Measurements from ENCODE around the gene SPN. TPM values are rescaled to one million over a fixed set of nuclear protein-coding genes. Genes with fewer than 3 reads are reported as not detected.
A peak's percentile ranks its signal among the peaks of the same experiment; 100 is the strongest.
"Not testable (repeated sequence)": the region's sequence is repeated elsewhere in the genome, so short reads cannot be mapped to it uniquely, and the experiment has no call there.

The SPN gene, protein sequence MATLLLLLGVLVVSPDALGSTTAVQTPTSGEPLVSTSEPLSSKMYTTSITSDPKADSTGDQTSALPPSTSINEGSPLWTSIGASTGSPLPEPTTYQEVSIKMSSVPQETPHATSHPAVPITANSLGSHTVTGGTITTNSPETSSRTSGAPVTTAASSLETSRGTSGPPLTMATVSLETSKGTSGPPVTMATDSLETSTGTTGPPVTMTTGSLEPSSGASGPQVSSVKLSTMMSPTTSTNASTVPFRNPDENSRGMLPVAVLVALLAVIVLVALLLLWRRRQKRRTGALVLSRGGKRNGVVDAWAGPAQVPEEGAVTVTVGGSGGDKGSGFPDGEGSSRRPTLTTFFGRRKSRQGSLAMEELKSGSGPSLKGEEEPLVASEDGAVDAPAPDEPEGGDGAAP
- total RNA-seq (48.7 TPM), polyA plus RNA-seq (49.3 TPM)
- long read RNA-seq, donor 1, transcript SPN-204 (1 exons, 2,077 nt) = major isoform, 14 of 26 reads
- long read RNA-seq, donor 1, partial matches to known transcripts = 9 of 26 reads
- long read RNA-seq, donor 1, other reads (novel, unspliced or antisense) = 0 of 26 reads
- long read RNA-seq, donor 2 = 0 reads
- long read RNA-seq, donor 3, transcript SPN-204 (1 exons, 2,077 nt) = major isoform, 52 of 70 reads
- long read RNA-seq, donor 3, transcript SPN-203 (2 exons, 1,197 nt) = minor isoform, 16 of 70 reads
- long read RNA-seq, donor 3, partial matches to known transcripts = 0 of 70 reads
- long read RNA-seq, donor 3, other reads (novel, unspliced or antisense) = 0 of 70 reads
- long read RNA-seq, donor 4, transcript SPN-203 (2 exons, 1,197 nt) = minor isoform, 16 of 105 reads
- long read RNA-seq, donor 4, transcript SPN-204 (1 exons, 2,077 nt) = major isoform, 88 of 105 reads
- long read RNA-seq, donor 4, partial matches to known transcripts = 0 of 105 reads
- long read RNA-seq, donor 4, other reads (novel, unspliced or antisense) = 0 of 105 reads
- long read RNA-seq, donor 5, transcript SPN-203 (2 exons, 1,197 nt) = minor isoform, 23 of 106 reads
- long read RNA-seq, donor 5, transcript SPN-204 (1 exons, 2,077 nt) = major isoform, 82 of 106 reads
- long read RNA-seq, donor 5, partial matches to known transcripts = 0 of 106 reads
- long read RNA-seq, donor 5, other reads (novel, unspliced or antisense) = 0 of 106 reads
- long read RNA-seq, donor 6, transcript SPN-204 (1 exons, 2,077 nt) = major isoform, 45 of 54 reads
- long read RNA-seq, donor 6, transcript SPN-203 (2 exons, 1,197 nt) = minor isoform, 7 of 54 reads
- long read RNA-seq, donor 6, partial matches to known transcripts = 0 of 54 reads
- long read RNA-seq, donor 6, other reads (novel, unspliced or antisense) = 0 of 54 reads
- long read RNA-seq, donor 7, transcript SPN-204 (1 exons, 2,077 nt) = major isoform, 55 of 68 reads
- long read RNA-seq, donor 7, transcript SPN-203 (2 exons, 1,197 nt) = minor isoform, 10 of 68 reads
- long read RNA-seq, donor 7, partial matches to known transcripts = 0 of 68 reads
- long read RNA-seq, donor 7, other reads (novel, unspliced or antisense) = 0 of 68 reads
- long read RNA-seq, donor 8, transcript SPN-204 (1 exons, 2,077 nt) = major isoform, 22 of 32 reads
- long read RNA-seq, donor 8, transcript SPN-203 (2 exons, 1,197 nt) = minor isoform, 9 of 32 reads
- long read RNA-seq, donor 8, partial matches to known transcripts = 0 of 32 reads
- long read RNA-seq, donor 8, other reads (novel, unspliced or antisense) = 0 of 32 reads
- long read RNA-seq, donor 9, transcript SPN-203 (2 exons, 1,197 nt) = minor isoform, 9 of 58 reads
- long read RNA-seq, donor 9, transcript SPN-204 (1 exons, 2,077 nt) = major isoform, 49 of 58 reads
- long read RNA-seq, donor 9, partial matches to known transcripts = 0 of 58 reads
- long read RNA-seq, donor 9, other reads (novel, unspliced or antisense) = 0 of 58 reads
- long read RNA-seq, donor 10, transcript SPN-203 (2 exons, 1,197 nt) = minor isoform, 22 of 78 reads
- long read RNA-seq, donor 10, transcript SPN-204 (1 exons, 2,077 nt) = major isoform, 56 of 78 reads
- long read RNA-seq, donor 10, partial matches to known transcripts = 0 of 78 reads
- long read RNA-seq, donor 10, other reads (novel, unspliced or antisense) = 0 of 78 reads

DNA sequence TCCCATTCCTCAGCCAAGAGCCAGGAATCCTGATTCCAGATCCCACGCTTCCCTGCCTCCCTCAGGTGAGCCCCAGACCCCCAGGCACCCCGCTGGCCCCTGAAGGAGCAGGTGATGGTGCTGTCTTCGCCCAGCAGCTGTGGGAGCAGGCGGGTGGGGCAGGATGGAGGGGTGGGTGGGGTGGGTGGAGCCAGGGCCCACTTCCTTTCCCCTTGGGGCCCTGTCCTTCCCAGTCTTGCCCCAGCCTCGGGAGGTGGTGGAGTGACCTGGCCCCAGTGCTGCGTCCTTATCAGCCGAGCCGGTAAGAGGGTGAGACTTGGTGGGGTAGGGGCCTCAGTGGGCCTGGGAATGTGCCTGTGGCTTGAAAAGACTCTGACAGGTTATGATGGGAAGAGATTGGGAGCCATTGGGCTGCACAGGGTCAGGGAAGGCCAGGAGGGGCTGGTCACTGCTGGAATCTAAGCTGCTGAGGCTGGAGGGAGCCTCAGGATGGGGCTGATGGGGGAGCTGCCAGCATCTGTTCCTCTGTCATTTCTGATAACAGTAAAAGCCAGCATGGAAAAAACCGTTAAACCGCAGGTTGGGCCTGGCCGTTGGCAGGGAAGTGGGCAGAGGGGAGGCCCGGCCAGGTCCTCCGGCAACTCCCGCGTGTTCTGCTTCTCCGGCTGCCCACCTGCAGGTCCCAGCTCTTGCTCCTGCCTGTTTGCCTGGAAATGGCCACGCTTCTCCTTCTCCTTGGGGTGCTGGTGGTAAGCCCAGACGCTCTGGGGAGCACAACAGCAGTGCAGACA, at the start of gene SPN:
TSS of gene SPN (plus strand) at position 232 of the 791 bp plus-strand sequence. CDS start at position 714, 482 bp downstream.
- peak in 6 of 9 donors; percentile 41 to 81 (median 66) for DNase-seq (ENCODE audit: low read depth in 6 of 9, low spot score in 9 of 9)
- Histone ChIP-seq H3K4me1 (ENCODE audit: control insufficient read depth in 2 of 2, insufficient read depth in 2 of 2, low read length in 2 of 2) (peaks cover 26 to 55% of the 10 kb centered on the region in 2 donors), H3K36me3 (ENCODE audit: control insufficient read depth in 2 of 2, insufficient read depth in 2 of 2, low read length in 1 of 2) (peaks cover 7 to 29% of the 10 kb centered on the region in 2 donors), H3K27ac (ENCODE audit: low read depth in 1 of 2, low read length in 1 of 2) (peak within 1 kb of the TSS; percentile 96 to 97), H3K27me3 (ENCODE audit: control insufficient read depth in 2 of 2, insufficient read depth in 1 of 2, low read length in 1 of 2) (no peaks in the 10 kb centered on the region), H3K4me3 (ENCODE audit: low read length in 2 of 2) (peak within 1 kb of the TSS; percentile 96 to 97), H3K9me3 (ENCODE audit: control insufficient read depth in 2 of 2, insufficient read depth in 1 of 2, low read length in 1 of 2) (peaks cover 0 to 4% of the 10 kb centered on the region in 2 donors)
- WGBS = 7% methylated on average over 18 of the region's 18 CpGs

DNA sequence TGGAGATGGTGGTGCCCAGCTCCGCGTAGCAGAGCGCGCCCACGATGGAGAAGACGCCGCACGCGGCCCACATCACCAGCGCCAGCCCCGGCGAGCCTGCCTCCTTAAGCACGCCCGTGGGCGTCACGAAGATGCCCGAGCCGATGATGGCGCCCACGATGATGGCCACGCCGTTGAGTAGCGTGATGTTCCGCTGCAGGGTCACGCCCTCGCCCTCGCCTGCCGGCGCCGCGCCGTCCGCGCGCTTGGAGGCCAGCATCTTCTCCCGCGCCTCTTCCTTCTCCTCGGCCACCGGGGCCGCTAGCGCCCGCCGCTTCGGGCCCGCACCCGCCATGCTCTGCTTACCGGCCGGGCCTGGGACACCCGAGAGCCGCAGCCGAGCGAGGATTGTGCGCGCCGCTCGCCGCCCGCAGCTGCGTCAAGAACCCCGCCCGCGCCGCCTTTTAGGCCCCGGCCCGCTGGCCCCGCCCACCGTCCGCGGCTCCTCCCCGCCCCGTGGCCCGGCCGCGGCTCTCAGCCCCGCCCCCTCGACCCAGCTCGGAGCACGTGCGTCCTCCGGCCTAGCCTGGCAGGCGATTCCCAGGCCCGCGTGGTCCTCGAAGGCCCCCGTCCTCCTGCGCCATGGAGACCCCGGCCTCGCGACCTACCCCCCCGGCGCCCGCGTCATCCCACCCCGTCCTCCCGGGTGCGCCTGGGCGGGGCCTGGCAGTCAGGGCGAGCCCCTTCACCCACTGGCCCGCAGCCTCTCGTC, 49.6 kb upstream of the SPN start:
- peak overlapping the region; percentile 53 to 59 for H3K4me3 ChIP-seq (ENCODE audit: low read length in 2 of 2)
- DNase-seq (ENCODE audit: low read depth in 6 of 9, low spot score in 9 of 9) = peak in 7 of 9 donors; percentile 69 to 89 (median 75)
- WGBS = 6% methylated on average over 95 of the region's 100 CpGs

DNA sequence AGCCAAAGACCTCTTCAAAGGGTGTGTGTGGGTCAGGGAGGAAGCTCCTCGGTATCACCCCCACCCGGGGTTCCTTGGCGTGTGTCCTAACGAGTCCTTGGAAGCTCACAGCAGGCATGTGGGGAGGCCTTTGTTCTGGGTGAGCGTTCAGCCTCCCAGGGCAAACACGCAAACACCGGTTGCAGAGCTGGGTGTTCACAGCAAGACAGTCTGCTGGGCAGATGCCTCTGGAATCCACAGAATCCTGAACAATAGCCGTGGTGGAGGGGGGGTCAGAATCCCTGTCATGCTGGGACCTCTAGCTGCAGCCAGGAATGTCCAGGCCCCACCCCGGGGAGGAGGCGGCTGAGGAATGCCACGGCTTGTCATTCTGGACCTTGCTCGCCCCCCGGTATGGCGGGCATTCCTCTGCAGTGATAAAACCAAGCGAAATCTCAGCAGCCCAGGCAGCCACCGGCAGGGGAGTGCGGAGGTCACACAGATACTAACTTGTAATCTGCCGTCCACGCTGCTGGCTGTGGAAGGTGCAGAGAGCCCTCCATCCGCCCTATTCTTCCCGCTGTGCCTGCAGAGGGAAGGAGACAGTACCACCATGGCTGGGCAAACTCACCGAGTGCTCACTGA, 48.2 kb upstream of the SPN start:
- WGBS = 93% methylated on average over 22 of the region's 22 CpGs
- not testable (repeated sequence) for DNase-seq (ENCODE audit: low read depth in 6 of 9, low spot score in 9 of 9)

More for the DNA sequence above, 49.6 kb upstream of the SPN start:
- H3K27ac ChIP-seq (ENCODE audit: low read depth in 1 of 2, low read length in 1 of 2); H3K27me3 ChIP-seq (ENCODE audit: control insufficient read depth in 2 of 2, insufficient read depth in 1 of 2, low read length in 1 of 2); H3K9me3 ChIP-seq (ENCODE audit: control insufficient read depth in 2 of 2, insufficient read depth in 1 of 2, low read length in 1 of 2); H3K36me3 ChIP-seq (ENCODE audit: control insufficient read depth in 2 of 2, insufficient read depth in 2 of 2, low read length in 1 of 2): not testable (repeated sequence)
- H3K4me1 ChIP-seq (ENCODE audit: control insufficient read depth in 2 of 2, insufficient read depth in 2 of 2, low read length in 2 of 2) = peaks cover 3 to 12% of the 10 kb centered on the region in 2 donors

DNA sequence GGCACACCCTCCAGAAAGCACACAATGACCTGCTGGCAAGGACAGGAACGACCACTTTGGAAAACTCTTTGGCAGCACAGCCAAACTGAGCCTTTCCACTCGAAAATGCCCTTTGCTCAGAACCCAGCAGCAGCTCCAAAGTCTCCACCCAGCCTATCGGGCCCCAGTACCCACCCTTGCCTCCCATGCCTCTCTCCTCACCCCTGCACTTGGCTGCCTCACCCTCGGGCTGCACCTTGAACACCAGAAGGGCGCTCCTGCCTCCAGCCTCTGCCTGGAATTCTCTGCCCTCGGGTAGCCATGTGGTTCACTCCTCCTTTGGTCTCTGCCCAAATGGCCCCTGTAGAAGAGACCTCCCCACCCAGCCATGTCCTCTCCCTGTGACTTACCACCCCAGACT, 46.9 kb upstream of the SPN start:
- H3K4me3 ChIP-seq (ENCODE audit: low read length in 2 of 2); H3K9me3 ChIP-seq (ENCODE audit: control insufficient read depth in 2 of 2, insufficient read depth in 1 of 2, low read length in 1 of 2); H3K36me3 ChIP-seq (ENCODE audit: control insufficient read depth in 2 of 2, insufficient read depth in 2 of 2, low read length in 1 of 2); DNase-seq (ENCODE audit: low read depth in 6 of 9, low spot score in 9 of 9); H3K27me3 ChIP-seq (ENCODE audit: control insufficient read depth in 2 of 2, insufficient read depth in 1 of 2, low read length in 1 of 2); H3K27ac ChIP-seq (ENCODE audit: low read depth in 1 of 2, low read length in 1 of 2): not testable (repeated sequence)
- WGBS = 98% methylated on average over 5 of the region's 6 CpGs
- H3K4me1 ChIP-seq (ENCODE audit: control insufficient read depth in 2 of 2, insufficient read depth in 2 of 2, low read length in 2 of 2) = peaks cover 3 to 11% of the 10 kb centered on the region in 2 donors

More for the DNA sequence above, 48.2 kb upstream of the SPN start:
- not testable (repeated sequence) for H3K9me3 ChIP-seq (ENCODE audit: control insufficient read depth in 2 of 2, insufficient read depth in 1 of 2, low read length in 1 of 2); H3K4me3 ChIP-seq (ENCODE audit: low read length in 2 of 2); H3K36me3 ChIP-seq (ENCODE audit: control insufficient read depth in 2 of 2, insufficient read depth in 2 of 2, low read length in 1 of 2); H3K27ac ChIP-seq (ENCODE audit: low read depth in 1 of 2, low read length in 1 of 2); H3K27me3 ChIP-seq (ENCODE audit: control insufficient read depth in 2 of 2, insufficient read depth in 1 of 2, low read length in 1 of 2)
- H3K4me1 ChIP-seq (ENCODE audit: control insufficient read depth in 2 of 2, insufficient read depth in 2 of 2, low read length in 2 of 2) = peaks cover 3 to 12% of the 10 kb centered on the region in 2 donors

DNA sequence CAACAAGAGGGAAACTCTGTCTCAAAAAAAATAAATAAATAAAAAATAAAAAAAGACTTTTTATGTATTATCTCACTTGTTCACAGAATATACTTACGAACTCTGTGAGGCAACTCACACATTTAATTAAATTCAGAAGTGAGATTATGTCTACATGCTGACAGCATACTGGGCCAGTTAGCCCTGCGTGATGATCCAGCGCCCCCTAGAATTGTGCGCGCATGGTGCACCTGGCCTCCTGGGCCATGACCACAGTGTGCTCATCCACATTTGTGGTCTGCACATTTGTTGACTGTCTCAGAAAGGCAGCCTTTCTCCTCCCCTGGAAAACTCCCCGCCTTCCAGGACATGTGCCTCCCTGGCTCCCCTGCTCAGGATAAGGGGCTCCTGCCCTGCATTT, 42.5 kb upstream of the SPN start:
- WGBS = 90% methylated on average over 5 of the region's 6 CpGs
- H3K4me3 ChIP-seq (ENCODE audit: low read length in 2 of 2); H3K4me1 ChIP-seq (ENCODE audit: control insufficient read depth in 2 of 2, insufficient read depth in 2 of 2, low read length in 2 of 2); H3K36me3 ChIP-seq (ENCODE audit: control insufficient read depth in 2 of 2, insufficient read depth in 2 of 2, low read length in 1 of 2); H3K9me3 ChIP-seq (ENCODE audit: control insufficient read depth in 2 of 2, insufficient read depth in 1 of 2, low read length in 1 of 2); H3K27me3 ChIP-seq (ENCODE audit: control insufficient read depth in 2 of 2, insufficient read depth in 1 of 2, low read length in 1 of 2); H3K27ac ChIP-seq (ENCODE audit: low read depth in 1 of 2, low read length in 1 of 2): not testable (repeated sequence)
- DNase-seq (ENCODE audit: low read depth in 6 of 9, low spot score in 9 of 9) = peak in 1 of 9 donors; percentile 30

DNA sequence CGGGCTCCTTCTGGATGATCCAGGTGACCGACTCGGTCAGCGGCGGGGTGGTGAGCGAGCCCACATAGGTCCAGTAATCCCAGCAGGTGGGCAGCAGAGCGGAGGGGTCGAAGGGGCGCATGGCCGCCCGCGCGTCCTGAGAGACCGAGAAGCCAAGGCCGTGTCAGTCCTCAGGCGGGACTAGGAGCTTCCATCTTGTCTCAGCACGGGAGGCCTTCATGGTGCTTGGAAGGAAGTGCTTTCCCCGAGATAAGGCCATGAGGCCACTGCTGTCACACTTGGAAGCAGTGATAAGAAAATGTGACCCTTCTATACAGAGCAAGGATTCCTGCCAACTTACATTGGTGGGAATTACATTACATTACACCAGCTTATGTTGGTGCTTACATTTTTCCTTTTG, 40.3 kb upstream of the SPN start:
- 96% methylated on average over 13 of the region's 18 CpGs for WGBS
- peaks cover 5 to 12% of the 10 kb centered on the region in 2 donors for H3K4me1 ChIP-seq (ENCODE audit: control insufficient read depth in 2 of 2, insufficient read depth in 2 of 2, low read length in 2 of 2)
- not testable (repeated sequence) for H3K27me3 ChIP-seq (ENCODE audit: control insufficient read depth in 2 of 2, insufficient read depth in 1 of 2, low read length in 1 of 2); DNase-seq (ENCODE audit: low read depth in 6 of 9, low spot score in 9 of 9); H3K36me3 ChIP-seq (ENCODE audit: control insufficient read depth in 2 of 2, insufficient read depth in 2 of 2, low read length in 1 of 2); H3K9me3 ChIP-seq (ENCODE audit: control insufficient read depth in 2 of 2, insufficient read depth in 1 of 2, low read length in 1 of 2); H3K27ac ChIP-seq (ENCODE audit: low read depth in 1 of 2, low read length in 1 of 2); H3K4me3 ChIP-seq (ENCODE audit: low read length in 2 of 2)

DNA sequence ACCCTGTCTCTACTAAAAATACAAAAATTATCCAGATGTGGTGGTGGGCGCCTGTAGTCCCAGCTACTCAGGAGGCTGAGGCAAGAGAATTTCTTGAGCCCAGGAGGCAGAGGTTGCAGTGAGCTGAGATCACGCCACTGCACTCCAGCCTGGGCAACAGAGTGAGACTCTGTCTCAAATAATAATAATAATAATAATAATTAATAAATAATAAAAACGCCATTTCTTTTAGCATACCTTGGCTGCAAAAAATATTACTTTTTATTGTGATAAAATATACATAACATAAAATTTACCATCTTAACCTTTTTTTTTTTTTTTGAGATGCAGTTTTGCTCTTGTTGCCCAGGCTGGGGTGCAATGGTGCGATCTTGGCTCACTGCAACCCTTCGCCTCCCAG, 39.8 kb upstream of the SPN start:
- H3K9me3 ChIP-seq (ENCODE audit: control insufficient read depth in 2 of 2, insufficient read depth in 1 of 2, low read length in 1 of 2); H3K27me3 ChIP-seq (ENCODE audit: control insufficient read depth in 2 of 2, insufficient read depth in 1 of 2, low read length in 1 of 2); H3K27ac ChIP-seq (ENCODE audit: low read depth in 1 of 2, low read length in 1 of 2); DNase-seq (ENCODE audit: low read depth in 6 of 9, low spot score in 9 of 9); H3K36me3 ChIP-seq (ENCODE audit: control insufficient read depth in 2 of 2, insufficient read depth in 2 of 2, low read length in 1 of 2); H3K4me3 ChIP-seq (ENCODE audit: low read length in 2 of 2): not testable (repeated sequence)
- whole genome bisulfite sequencing = over 99% methylated on average over 5 of the region's 5 CpGs
- peaks cover 5 to 13% of the 10 kb centered on the region in 2 donors for H3K4me1 ChIP-seq (ENCODE audit: control insufficient read depth in 2 of 2, insufficient read depth in 2 of 2, low read length in 2 of 2)

Measured in thymus (tissue), 14 donors.